ENCODE data around the gene ACTG1. TPM values are rescaled to one million over a fixed set of nuclear protein-coding genes. Genes with fewer than 3 reads are reported as not detected.

Gene ACTG1
- total RNA-seq, 1 experiment from 2014 or later, result 4,160 TPM

- DNase-seq, result no peak
- H2BK12ac ChIP-seq (ENCODE audit: insufficient read length, low read depth, low read length), result no peak overlapping the region
- no peak for TF ChIP-seq CTCF (conservative IDR thresholded peaks at IDR 0.05)
Measured at GRCh38 chr17:81461607-81462500, 50.7 kb downstream of the ACTG1 start.

More at GRCh38 chr17:81461607-81462500, 50.7 kb downstream of the ACTG1 start:
- Histone ChIP-seq H2AFZ (ENCODE audit: low read length) (no peak overlapping the region), H4K91ac (ENCODE audit: insufficient read length, low read depth, low read length) (no peak overlapping the region), H4K5ac (ENCODE audit: insufficient read length, low read depth, low read length) (no peak overlapping the region), H3K4ac (ENCODE audit: low read depth, low read length) (no peak overlapping the region), H3K27me3 (ENCODE audit: insufficient read depth, low read length) (no peaks in the 10 kb centered on the region), H3K79me1 (ENCODE audit: insufficient read depth, low read depth, low read length, poor library complexity, severe bottlenecking) (no peaks in the 10 kb centered on the region), H3K4me2 (ENCODE audit: insufficient read depth, insufficient read length, low read length) (no peak overlapping the region), H2BK15ac (ENCODE audit: low read depth, low read length) (no peak overlapping the region), H3K9me3 (ENCODE audit: control insufficient read depth, low read depth, low read length) (no peaks in the 10 kb centered on the region), H3K9ac (ENCODE audit: extremely low read depth, insufficient read length, low read length) (no peak overlapping the region), H4K8ac (replicated peaks; ENCODE audit: insufficient read length, low read depth, low read length) (no peak overlapping the region), H3K23me2 (ENCODE audit: insufficient read length, low read depth, low read length, poor library complexity, severe bottlenecking) (no peaks in the 10 kb centered on the region), H2AK5ac (ENCODE audit: insufficient read length, low read length) (no peak overlapping the region), H3K56ac (ENCODE audit: insufficient read length, low read depth, low read length) (no peak overlapping the region), H3K4me1 (ENCODE audit: insufficient read depth, low read length) (no peaks in the 10 kb centered on the region), H3K79me2 (ENCODE audit: insufficient read depth, low read length) (no peaks in the 10 kb centered on the region), H2BK20ac (ENCODE audit: low read depth, low read length, poor library complexity, severe bottlenecking) (no peak overlapping the region), H2BK5ac (ENCODE audit: insufficient read length, low read length) (no peak overlapping the region), H3K18ac (ENCODE audit: insufficient read length, low read depth, low read length) (no peak overlapping the region), H4K20me1 (ENCODE audit: control insufficient read depth, insufficient read depth, insufficient read length) (no peaks in the 10 kb centered on the region), H3T11ph (ENCODE audit: low read length) (no peak overlapping the region), H3K14ac (ENCODE audit: insufficient read depth, low read length) (peak overlapping the region; percentile 26; the same call in 1 of the 2 replicates), H3K23ac (ENCODE audit: insufficient read length, low read depth, low read length) (no peak overlapping the region), H2BK120ac (ENCODE audit: low read depth, low read length, poor library complexity, severe bottlenecking) (no peak overlapping the region), H3K27ac (ENCODE audit: insufficient read length, low read depth, low read length) (no peak overlapping the region)
- peaks cover 3 to 10% of the 10 kb centered on the region in 2 experiments for H3K4me1 Mint-ChIP-seq
- H3K27me3 Mint-ChIP-seq (ENCODE audit: low read depth), result no peaks in the 10 kb centered on the region
- H3K9me3 Mint-ChIP-seq, result no peaks in the 10 kb centered on the region
- H3K36me3 Mint-ChIP-seq (ENCODE audit: insufficient read depth in 1 of 3, low read depth in 3 of 3), result no peaks in the 10 kb centered on the region
- no peak overlapping the region; a peak in 1 of 5 replicates for H3K4me3 Mint-ChIP-seq
- no CpG with 5 or more reads among the region's 50 CpGs for WGBS (ENCODE audit: extremely low coverage, insufficient read length, low lambda C conversion rate)
- no peak overlapping the region; a peak in 1 of 7 replicates for H3K27ac Mint-ChIP-seq

Measured in H9 (cell line).